ENCODE results near the gene SLC9A3. TPM values are rescaled to one million over a fixed set of nuclear protein-coding genes. Genes with fewer than 3 reads are reported as not detected.
"Not testable (repeated sequence)": the region's sequence is repeated elsewhere in the genome, so short reads cannot be mapped to it uniquely, and the experiment has no call there.

SLC9A3 gene
- total and polyA plus RNA-seq, 4 experiments from 2014 or later, result 2.2 to 3.1 (median 2.8) TPM

- Mint-ChIP-seq H3K4me3 (peak overlapping the region in 2 of 8 donors; percentile 12 to 51), H3K27me3 (peaks cover 1 to 9% of the 10 kb centered on the region in 2 donors), H3K27ac (peak overlapping the region in 1 of 7 donors; percentile 32), H3K9me3 (no peaks in the 10 kb centered on the region), H3K36me3 (peaks cover 0 to 3% of the 10 kb centered on the region in 2 donors), H3K4me1 (peaks cover 4 to 15% (median 7%) of the 10 kb centered on the region in 4 donors)
- POLR2A ChIA-PET (ENCODE audit: partially characterized antibody), result interaction anchor here (1.5 kb wide), 1 partner anchor 34 kb away, joined by 3 read pairs; the partner anchor contains the start of gene EXOC3
- Histone ChIP-seq H3K4me1 (ENCODE audit: insufficient read depth, low read length) (peaks cover 20% of the 10 kb centered on the region), H3K36me3 (ENCODE audit: insufficient read depth, low read length) (no peaks in the 10 kb centered on the region), H3K4me3 (ENCODE audit: low read length in 2 of 2) (no peak overlapping the region), H3K27ac (ENCODE audit: low read depth, low read length) (no peak overlapping the region), H3K9me3 (ENCODE audit: control insufficient read depth in 1 of 2, low read length in 2 of 2) (no peaks in the 10 kb centered on the region), H3K27me3 (ENCODE audit: insufficient read depth, low read length) (no peaks in the 10 kb centered on the region)
- intact Hi-C loops (cut with micrococcal nuclease), result no loop called here
- no peak for DNase-seq
- CTCF ChIA-PET (ENCODE audit: partially characterized antibody), result no interaction called here
Measured at GRCh38 chr5:476102-476813, 48.0 kb downstream of the SLC9A3 start.

- H3K36me3 ChIP-seq (ENCODE audit: insufficient read depth, low read length), result no peaks in the 10 kb centered on the region
- H3K4me3 Mint-ChIP-seq, result peak overlapping the region in 3 of 8 donors; percentile 29 to 52 (median 36)
- CTCF ChIA-PET (ENCODE audit: partially characterized antibody), result no interaction called here
- no peak for DNase-seq
- H3K4me1 Mint-ChIP-seq, result peaks cover 6 to 20% (median 12%) of the 10 kb centered on the region in 4 donors
- H3K27ac ChIP-seq (ENCODE audit: low read depth, low read length), result no peak overlapping the region
- peaks cover 26% of the 10 kb centered on the region for H3K4me1 ChIP-seq (ENCODE audit: insufficient read depth, low read length)
- no peaks in the 10 kb centered on the region for H3K9me3 ChIP-seq (ENCODE audit: control insufficient read depth in 1 of 2, low read length in 2 of 2)
- H3K9me3 Mint-ChIP-seq, result no peaks in the 10 kb centered on the region
- H3K27ac Mint-ChIP-seq, result peak overlapping the region in 1 of 7 donors; percentile 64
- no peak overlapping the region for H3K4me3 ChIP-seq (ENCODE audit: low read length in 2 of 2)
- H3K27me3 ChIP-seq (ENCODE audit: insufficient read depth, low read length), result no peaks in the 10 kb centered on the region
- H3K27me3 Mint-ChIP-seq, result peaks cover 1 to 7% of the 10 kb centered on the region in 2 donors
- peaks cover 0 to 3% of the 10 kb centered on the region in 2 donors for H3K36me3 Mint-ChIP-seq
- POLR2A ChIA-PET (ENCODE audit: partially characterized antibody), result interaction anchor here (1.5 kb wide), 1 partner anchor 33 kb away, joined by 3 read pairs; the partner anchor contains the start of gene EXOC3
- intact Hi-C loops (cut with micrococcal nuclease), result no loop called here
Measured at GRCh38 chr5:475704-476101, 48.5 kb downstream of the SLC9A3 start.

- Histone ChIP-seq H3K4me3 (ENCODE audit: low read length in 2 of 2) (peak overlapping the region in 1 of 2 donors; percentile 24), H3K27me3 (ENCODE audit: insufficient read depth, low read length) (no peaks in the 10 kb centered on the region), H3K36me3 (ENCODE audit: insufficient read depth, low read length) (no peaks in the 10 kb centered on the region), H3K9me3 (ENCODE audit: control insufficient read depth in 1 of 2, low read length in 2 of 2) (no peaks in the 10 kb centered on the region), H3K27ac (ENCODE audit: low read depth, low read length) (no peak overlapping the region), H3K4me1 (ENCODE audit: insufficient read depth, low read length) (peaks cover 30% of the 10 kb centered on the region)
- peaks cover 0 to 7% of the 10 kb centered on the region in 2 donors for H3K36me3 Mint-ChIP-seq
- H3K27me3 Mint-ChIP-seq, result peaks cover 1 to 7% of the 10 kb centered on the region in 2 donors
- ChIA-PET POLR2A (ENCODE audit: partially characterized antibody) (interaction anchor here (1.5 to 3.2 kb wide), 2 partner anchors 11 to 32 kb away, joined by 3 to 21 read pairs; partner anchors contain the start of gene EXOC3), CTCF (ENCODE audit: partially characterized antibody) (no interaction called here)
- peaks cover 6 to 20% (median 14%) of the 10 kb centered on the region in 4 donors for H3K4me1 Mint-ChIP-seq
- intact Hi-C loops (cut with micrococcal nuclease), result no loop called here
- H3K4me3 Mint-ChIP-seq, result peak overlapping the region; percentile 57 to 87 (median 75)
- peak in 1 of 5 donors; percentile 15 for DNase-seq
- H3K9me3 Mint-ChIP-seq, result no peaks in the 10 kb centered on the region
- H3K27ac Mint-ChIP-seq, result peak overlapping the region in 3 of 7 donors; percentile 4 to 70 (median 64)
Measured at GRCh38 chr5:474840-475661, 49.2 kb downstream of the SLC9A3 start.

GRCh38 chr5:474232-474839, 49.9 kb downstream of the SLC9A3 start:
- H3K36me3 ChIP-seq (ENCODE audit: insufficient read depth, low read length); DNase-seq; intact Hi-C loops (cut with micrococcal nuclease); H3K27ac ChIP-seq (ENCODE audit: low read depth, low read length); H3K9me3 ChIP-seq (ENCODE audit: control insufficient read depth in 1 of 2, low read length in 2 of 2); H3K27me3 Mint-ChIP-seq; H3K27me3 ChIP-seq (ENCODE audit: insufficient read depth, low read length); H3K9me3 Mint-ChIP-seq: not testable (repeated sequence)
- ChIA-PET POLR2A (ENCODE audit: partially characterized antibody) (interaction anchor here (0.7 to 3.9 kb wide), 6 partner anchors 11 to 285 kb away, joined by 3 to 22 read pairs (median 9); partner anchors contain the start of genes EXOC3 and PDCD6), CTCF (ENCODE audit: partially characterized antibody) (interaction anchor here (1.4 to 1.7 kb wide), 2 partner anchors 28 to 30 kb away, joined by 4 to 15 read pairs; no protein-coding TSS in a partner anchor)
- H3K27ac Mint-ChIP-seq, result peak overlapping the region in 2 of 7 donors; percentile 70 to 78
- H3K4me3 ChIP-seq (ENCODE audit: low read length in 2 of 2), result peak overlapping the region in 1 of 2 donors; percentile 62
- H3K36me3 Mint-ChIP-seq, result peaks cover 0 to 13% of the 10 kb centered on the region in 2 donors
- H3K4me1 Mint-ChIP-seq, result peaks cover 6 to 20% (median 15%) of the 10 kb centered on the region in 4 donors
- peaks cover 30% of the 10 kb centered on the region for H3K4me1 ChIP-seq (ENCODE audit: insufficient read depth, low read length)
- peak overlapping the region; percentile 57 to 94 (median 79) for H3K4me3 Mint-ChIP-seq

GRCh38 chr5:473551-474192, 50.6 kb downstream of the SLC9A3 start:
- Histone ChIP-seq H3K4me3 (ENCODE audit: low read length in 2 of 2) (peak overlapping the region in 1 of 2 donors; percentile 62), H3K9me3 (ENCODE audit: control insufficient read depth in 1 of 2, low read length in 2 of 2) (no peaks in the 10 kb centered on the region), H3K36me3 (ENCODE audit: insufficient read depth, low read length) (no peaks in the 10 kb centered on the region), H3K27me3 (ENCODE audit: insufficient read depth, low read length) (no peaks in the 10 kb centered on the region), H3K27ac (ENCODE audit: low read depth, low read length) (peak overlapping the region; percentile 62), H3K4me1 (ENCODE audit: insufficient read depth, low read length) (peaks cover 30% of the 10 kb centered on the region)
- ChIA-PET POLR2A (ENCODE audit: partially characterized antibody) (interaction anchor here (0.7 to 3.9 kb wide), 9 partner anchors 10 to 913 kb away, joined by 3 to 22 read pairs (median 4); partner anchors contain the start of genes BRD9, EXOC3, PDCD6 and TRIP13), CTCF (ENCODE audit: partially characterized antibody) (interaction anchor here (1.4 to 1.7 kb wide), 2 partner anchors 28 to 30 kb away, joined by 4 to 15 read pairs; no protein-coding TSS in a partner anchor)
- H3K4me1 Mint-ChIP-seq, result peaks cover 6 to 20% (median 15%) of the 10 kb centered on the region in 4 donors
- peaks cover 1 to 7% of the 10 kb centered on the region in 2 donors for H3K27me3 Mint-ChIP-seq
- intact Hi-C loops (cut with micrococcal nuclease), result loop anchor here (1.0 to 2.0 kb wide), 3 partner anchors 31 to 139 kb away; partner anchors contain the start of genes CEP72 and EXOC3
- no peaks in the 10 kb centered on the region for H3K9me3 Mint-ChIP-seq
- H3K4me3 Mint-ChIP-seq, result peak overlapping the region; percentile 84 to 94 (median 90)
- peak; percentile 32 to 50 (median 36) for DNase-seq
- H3K36me3 Mint-ChIP-seq, result peaks cover 0 to 13% of the 10 kb centered on the region in 2 donors
- H3K27ac Mint-ChIP-seq, result peak overlapping the region in 6 of 7 donors; percentile 55 to 86 (median 75)
